ENCODE data around the gene FCRLB.

The FCRLB gene

GRCh38 chr1:161739865-161740566 lies 18.7 kb downstream of the FCRLB start:
- Histone ChIP-seq H3K4me2 (ENCODE audit: low read depth, low read length) (no peak overlapping the region), H3K9me2 (replicated peaks; ENCODE audit: insufficient read depth, low read length) (no peaks in the 10 kb centered on the region), H2AFZ (ENCODE audit: low read length) (no peak overlapping the region; the same call in 1 of the 2 replicates), H3K79me2 (ENCODE audit: low read length) (no peaks in the 10 kb centered on the region), H4K20me1 (ENCODE audit: insufficient read depth, low read length) (no peaks in the 10 kb centered on the region), H3K9ac (ENCODE audit: low read length) (no peak overlapping the region), H3K9me3 (replicated peaks; ENCODE audit: insufficient read depth, low read length) (no peaks in the 10 kb centered on the region), H3K4me3 (ENCODE audit: low read length) (no peak overlapping the region), H3F3A (ENCODE audit: insufficient read depth, low read length) (no peaks in the 10 kb centered on the region), H3K27me3 (replicated peaks; ENCODE audit: insufficient read depth, low read length) (no peaks in the 10 kb centered on the region), H3K27ac (ENCODE audit: low read length) (no peak overlapping the region), H3K4me1 (ENCODE audit: low read length) (peaks cover 16% of the 10 kb centered on the region), H3K36me3 (replicated peaks; ENCODE audit: insufficient read depth, low read length) (no peaks in the 10 kb centered on the region)
- no peak for DNase-seq
- TF ChIP-seq EZH2phosphoT487 (IDR thresholded peaks at IDR 0.05; ENCODE audit: low read length) (no peak), EZH2 (optimal IDR thresholded peaks at IDR 0.05; ENCODE audit: low read depth, low read length) (no peak)
- TF ChIP-seq, protein P1, sequence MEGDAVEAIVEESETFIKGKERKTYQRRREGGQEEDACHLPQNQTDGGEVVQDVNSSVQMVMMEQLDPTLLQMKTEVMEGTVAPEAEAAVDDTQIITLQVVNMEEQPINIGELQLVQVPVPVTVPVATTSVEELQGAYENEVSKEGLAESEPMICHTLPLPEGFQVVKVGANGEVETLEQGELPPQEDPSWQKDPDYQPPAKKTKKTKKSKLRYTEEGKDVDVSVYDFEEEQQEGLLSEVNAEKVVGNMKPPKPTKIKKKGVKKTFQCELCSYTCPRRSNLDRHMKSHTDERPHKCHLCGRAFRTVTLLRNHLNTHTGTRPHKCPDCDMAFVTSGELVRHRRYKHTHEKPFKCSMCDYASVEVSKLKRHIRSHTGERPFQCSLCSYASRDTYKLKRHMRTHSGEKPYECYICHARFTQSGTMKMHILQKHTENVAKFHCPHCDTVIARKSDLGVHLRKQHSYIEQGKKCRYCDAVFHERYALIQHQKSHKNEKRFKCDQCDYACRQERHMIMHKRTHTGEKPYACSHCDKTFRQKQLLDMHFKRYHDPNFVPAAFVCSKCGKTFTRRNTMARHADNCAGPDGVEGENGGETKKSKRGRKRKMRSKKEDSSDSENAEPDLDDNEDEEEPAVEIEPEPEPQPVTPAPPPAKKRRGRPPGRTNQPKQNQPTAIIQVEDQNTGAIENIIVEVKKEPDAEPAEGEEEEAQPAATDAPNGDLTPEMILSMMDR (IDR thresholded peaks at IDR 0.05; ENCODE audit: low read length): no peak

GRCh38 chr1:161740921-161741320 lies 19.6 kb downstream of the FCRLB start:
- Histone ChIP-seq H3K4me2 (ENCODE audit: low read depth, low read length) (no peak overlapping the region), H3K9me3 (replicated peaks; ENCODE audit: insufficient read depth, low read length) (no peaks in the 10 kb centered on the region), H4K20me1 (ENCODE audit: insufficient read depth, low read length) (no peaks in the 10 kb centered on the region), H3K27me3 (replicated peaks; ENCODE audit: insufficient read depth, low read length) (no peaks in the 10 kb centered on the region), H3K4me3 (ENCODE audit: low read length) (no peak overlapping the region), H2AFZ (ENCODE audit: low read length) (no peak overlapping the region), H3K27ac (ENCODE audit: low read length) (no peak overlapping the region), H3K79me2 (ENCODE audit: low read length) (no peaks in the 10 kb centered on the region), H3K9ac (ENCODE audit: low read length) (no peak overlapping the region), H3F3A (ENCODE audit: insufficient read depth, low read length) (no peaks in the 10 kb centered on the region), H3K9me2 (replicated peaks; ENCODE audit: insufficient read depth, low read length) (no peaks in the 10 kb centered on the region), H3K4me1 (ENCODE audit: low read length) (peaks cover 16% of the 10 kb centered on the region), H3K36me3 (replicated peaks; ENCODE audit: insufficient read depth, low read length) (no peaks in the 10 kb centered on the region)
- DNase-seq: no peak
- no peak for TF ChIP-seq EZH2 (optimal IDR thresholded peaks at IDR 0.05; ENCODE audit: low read depth, low read length)
- TF ChIP-seq EZH2phosphoT487 (IDR thresholded peaks at IDR 0.05; ENCODE audit: low read length): no peak
- TF ChIP-seq, protein P1 (IDR thresholded peaks at IDR 0.05; ENCODE audit: low read length): no peak

- no peak for DNase-seq
- H3K79me2 ChIP-seq (ENCODE audit: low read length): no peaks in the 10 kb centered on the region
- H2AFZ ChIP-seq (ENCODE audit: low read length): no peak overlapping the region
- no peaks in the 10 kb centered on the region for H3F3A ChIP-seq (ENCODE audit: insufficient read depth, low read length)
- no peak overlapping the region for H3K4me3 ChIP-seq (ENCODE audit: low read length)
- H3K9me3 ChIP-seq (replicated peaks; ENCODE audit: insufficient read depth, low read length): no peaks in the 10 kb centered on the region
- H3K4me1 ChIP-seq (ENCODE audit: low read length): peaks cover 16% of the 10 kb centered on the region
- H3K9ac ChIP-seq (ENCODE audit: low read length): no peak overlapping the region
- H3K27me3 ChIP-seq (replicated peaks; ENCODE audit: insufficient read depth, low read length): no peaks in the 10 kb centered on the region
- no peak overlapping the region for H3K4me2 ChIP-seq (ENCODE audit: low read depth, low read length)
- no peaks in the 10 kb centered on the region for H3K36me3 ChIP-seq (replicated peaks; ENCODE audit: insufficient read depth, low read length)
- H4K20me1 ChIP-seq (ENCODE audit: insufficient read depth, low read length): no peaks in the 10 kb centered on the region
- no peaks in the 10 kb centered on the region for H3K9me2 ChIP-seq (replicated peaks; ENCODE audit: insufficient read depth, low read length)
- TF ChIP-seq EZH2 (optimal IDR thresholded peaks at IDR 0.05; ENCODE audit: low read depth, low read length): no peak
- TF ChIP-seq EZH2phosphoT487 (IDR thresholded peaks at IDR 0.05; ENCODE audit: low read length): no peak
- TF ChIP-seq, protein P1 (IDR thresholded peaks at IDR 0.05; ENCODE audit: low read length): no peak
- H3K27ac ChIP-seq (ENCODE audit: low read length): no peak overlapping the region
Measured at GRCh38 chr1:161743231-161743630, 21.9 kb downstream of the FCRLB start.
